GM18498 (cell line): Measurements from ENCODE around the gene ST13.
"Not testable (repeated sequence)": the region's sequence is repeated elsewhere in the genome, so short reads cannot be mapped to it uniquely, and the experiment has no call there.

Experiments
- ATAC-seq: cut with Tn5 transposase; IDR thresholded peaks from one replicate; pipeline ENCODE4 v1.9.1; 2021; ENCODE audit warnings: mild to moderate bottlenecking, moderate library complexity; ENCODE audit not compliant: unreplicated experiment

The ST13 gene

DNA sequence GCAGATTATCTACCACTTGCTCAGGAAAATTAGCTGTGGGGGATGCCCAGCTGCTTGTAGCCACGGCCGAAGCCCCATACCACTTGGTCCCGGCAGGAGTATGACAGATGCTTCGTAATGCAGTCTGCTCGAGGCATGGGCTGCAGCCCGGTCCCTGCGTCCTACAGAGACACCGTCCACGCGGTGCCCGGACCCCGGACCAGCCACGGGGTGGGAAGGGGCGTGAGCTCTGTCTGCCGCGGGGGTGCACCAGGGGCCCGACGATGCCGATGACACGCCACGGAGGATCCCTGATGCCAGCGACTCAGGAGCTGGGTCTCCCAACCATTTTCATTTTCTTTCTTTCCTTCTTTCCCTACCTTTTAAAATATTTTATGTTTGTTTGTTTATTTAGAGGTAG is 67.3 kb downstream of the ST13 start:
- no peak for ATAC-seq

GRCh38 chr22:40782521-40782920 is 73.9 kb downstream of the ST13 start:
- no peak for ATAC-seq

DNA sequence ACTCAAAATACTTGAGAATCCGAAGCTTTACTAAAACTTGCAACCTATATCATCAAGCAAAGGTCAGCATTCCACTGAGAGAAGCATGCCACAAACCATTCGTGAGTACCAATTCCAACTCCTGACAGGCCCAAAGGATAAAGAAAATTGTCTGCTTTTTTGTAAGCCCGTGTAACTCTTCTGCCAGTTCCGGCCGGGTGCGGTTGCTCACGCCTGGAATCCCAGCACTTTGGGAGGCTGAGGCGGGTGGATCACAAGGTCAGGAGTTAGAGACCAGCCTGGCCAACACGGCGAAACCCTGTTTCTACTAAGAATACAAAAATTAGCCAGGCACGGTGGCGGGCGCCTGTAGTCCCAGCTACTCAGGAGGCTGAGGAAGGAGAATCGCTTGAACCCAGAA is 74.7 kb downstream of the ST13 start:
- ATAC-seq: not testable (repeated sequence)
